IMR-90 (cell line): ENCODE results near the gene SLC9A9. TPM values are rescaled to one million over a fixed set of nuclear protein-coding genes. Genes with fewer than 3 reads are reported as not detected.

Source experiments
- ATAC-seq: fragments of 200-7000 bp; cut with Tn5 transposase; 2 replicates; pipeline ENCODE4 v1.9.1; 2020; ENCODE audit warnings: low read depth, mild to moderate bottlenecking, moderate library complexity
- BruUV-seq: library from RNA; stranded (reverse); fragments of 400-500 nt; replicated peaks from 2 replicates; lab custom pipeline; 2021; lab: Mats Ljungman, UMichigan
- CTCF ChIA-PET: fragments of 300-600 bp; formaldehyde crosslinking; extraction: SDS; loops from one replicate; lab custom pipeline; 2021; ENCODE audit warnings: antibody characterized with exemption; lab: Yijun Ruan, JAX
- POLR2A ChIA-PET: fragments of 300-600 bp; sonication (Branson Sonifier 250); formaldehyde crosslinking; loops from one replicate; lab custom pipeline; 2022; ENCODE audit warnings: antibody characterized with exemption; ENCODE audit not compliant: unreplicated experiment; lab: Charles Lee
- DNase-seq: peaks from one replicate; pipeline ENCODE4 v3.0.0; 2013
- H2AFZ ChIP-seq: replicated peaks from 2 replicates; pipeline ENCODE3; 2013; ENCODE audit warnings: low read length, mild to moderate bottlenecking; ENCODE audit not compliant: poor library complexity
- H2AK5ac ChIP-seq: 2 replicates; pipeline ENCODE4 v1.6.1; 2013; ENCODE audit warnings: low read depth, low read length, inconsistent platforms
- H2AK9ac ChIP-seq: replicated peaks from 2 replicates; pipeline ENCODE3; 2013; ENCODE audit warnings: mild to moderate bottlenecking, low read depth, low read length, moderate library complexity; ENCODE audit not compliant: poor library complexity
- H2BK120ac ChIP-seq: 2 replicates; pipeline ENCODE4 v1.6.1; 2013; ENCODE audit warnings: low read depth, low read length, inconsistent platforms
- H2BK15ac ChIP-seq: 3 replicates; pipeline ENCODE4 v1.6.1; 2013; ENCODE audit warnings: low read depth, low read length, inconsistent platforms
- H2BK20ac ChIP-seq: 2 replicates; pipeline ENCODE4 v1.6.1; 2013; ENCODE audit warnings: low read depth, mild to moderate bottlenecking, inconsistent platforms, low read length, moderate library complexity
- H2BK5ac ChIP-seq: 2 replicates; pipeline ENCODE4 v1.6.1; 2013; ENCODE audit warnings: mild to moderate bottlenecking, low read depth, low read length, inconsistent platforms; ENCODE audit not compliant: poor library complexity, severe bottlenecking
- H3K14ac ChIP-seq: replicated peaks from 2 replicates; pipeline ENCODE4 v1.6.1; 2013; ENCODE audit warnings: low read depth, low read length, inconsistent platforms
- H3K18ac ChIP-seq: 2 replicates; pipeline ENCODE4 v1.6.1; 2013; ENCODE audit warnings: low read depth, low read length, control low read depth
- H3K23ac ChIP-seq: 2 replicates; pipeline ENCODE4 v1.6.1; 2013; ENCODE audit warnings: low read depth, low read length, inconsistent platforms
- H3K27ac ChIP-seq: 2 replicates; pipeline ENCODE4 v1.5.1; 2013; ENCODE audit warnings: mild to moderate bottlenecking, control low read depth, low read length; ENCODE audit not compliant: insufficient read depth
- H3K27me3 ChIP-seq: 2 replicates; pipeline ENCODE4 v1.6.1; 2013; ENCODE audit warnings: low read length; ENCODE audit not compliant: control insufficient read depth, insufficient read depth
- H3K36me3 ChIP-seq: 2 replicates; pipeline ENCODE4 v1.6.1; 2013; ENCODE audit warnings: low read length, mixed read lengths; ENCODE audit not compliant: control insufficient read depth, insufficient read depth
- H3K4ac ChIP-seq: 2 replicates; pipeline ENCODE4 v1.6.1; 2013; ENCODE audit warnings: low read depth, low read length, inconsistent platforms
- H3K4me1 ChIP-seq: 2 replicates; pipeline ENCODE4 v1.6.1; 2013; ENCODE audit warnings: low read length, mixed read lengths; ENCODE audit not compliant: control insufficient read depth, insufficient read depth
- H3K4me2 ChIP-seq: 2 replicates; pipeline ENCODE4 v1.6.1; 2013; ENCODE audit warnings: low read depth, mild to moderate bottlenecking, control low read depth, low read length, moderate library complexity
- H3K4me3 ChIP-seq: 2 replicates; pipeline ENCODE4 v1.5.1; 2013; ENCODE audit warnings: low read depth, mild to moderate bottlenecking, control low read depth, low read length, moderate library complexity; ENCODE audit not compliant: insufficient read depth
- H3K56ac ChIP-seq: 2 replicates; pipeline ENCODE4 v1.6.1; 2013; ENCODE audit warnings: low read length, inconsistent platforms; ENCODE audit not compliant: insufficient read depth; ENCODE audit errors: extremely low read depth
- H3K79me1 ChIP-seq, 2 experiments: 2 replicates each; pipeline ENCODE4 v1.6.1; 2013; ENCODE audit warnings: low read length in 2 of 2, inconsistent platforms in 1 of 2, low read depth in 1 of 2
- H3K9ac ChIP-seq: 2 replicates; pipeline ENCODE4 v1.6.1; 2013; ENCODE audit warnings: low read depth, low read length, control low read depth
- H3K9me1 ChIP-seq: 2 replicates; pipeline ENCODE4 v1.6.1; 2013; ENCODE audit warnings: low read length, inconsistent platforms; ENCODE audit not compliant: insufficient read depth
- H3K9me3 ChIP-seq: 2 replicates; pipeline ENCODE4 v1.6.1; 2013; ENCODE audit warnings: low read length; ENCODE audit not compliant: control insufficient read depth, insufficient read depth
- H4K20me1 ChIP-seq: 2 replicates; pipeline ENCODE4 v1.6.1; 2013; ENCODE audit warnings: low read length, inconsistent platforms; ENCODE audit not compliant: insufficient read depth
- H4K5ac ChIP-seq: 2 replicates; pipeline ENCODE4 v1.6.1; 2013; ENCODE audit warnings: mild to moderate bottlenecking, low read depth, low read length, control low read depth
- H4K8ac ChIP-seq, 2 experiments: 2 replicates each; pipeline ENCODE4 v1.6.1; 2013; ENCODE audit warnings: low read depth in 2 of 2, low read length in 2 of 2, control low read depth in 1 of 2, inconsistent platforms in 1 of 2
- H4K91ac ChIP-seq: 2 replicates; pipeline ENCODE4 v1.6.1; 2013; ENCODE audit warnings: low read depth, low read length, inconsistent platforms; ENCODE audit not compliant: insufficient read depth
- CHD1 ChIP-seq: IDR thresholded peaks from 2 replicates; pipeline ENCODE4 v1.6.1; 2012; ENCODE audit warnings: low read depth, low read length, improper control_type of control experiment
- FOS ChIP-seq: fragments of 150-350 bp; IDR thresholded peaks from 2 replicates; pipeline ENCODE4 v1.6.1; 2016; ENCODE audit warnings: low read depth, low read length
- MAZ ChIP-seq: IDR thresholded peaks from 2 replicates; pipeline ENCODE4 v1.6.1; 2012; ENCODE audit warnings: low read depth, mild to moderate bottlenecking, low read length, improper control_type of control experiment, moderate library complexity, borderline replicate concordance
- MXI1 ChIP-seq: IDR thresholded peaks from 2 replicates; pipeline ENCODE4 v1.6.1; 2012; ENCODE audit warnings: low read depth, mild to moderate bottlenecking, low read length, moderate library complexity, borderline replicate concordance
- NFE2L2 ChIP-seq: fragments of 150-350 bp; IDR thresholded peaks from 2 replicates; pipeline ENCODE4 v1.6.1; 2016; ENCODE audit warnings: low read depth, mild to moderate bottlenecking, low read length
- POLR2A ChIP-seq: IDR thresholded peaks from 2 replicates; pipeline ENCODE4 v1.6.1; 2012; ENCODE audit warnings: mild to moderate bottlenecking, low read depth, low read length
- RAD21 ChIP-seq: IDR thresholded peaks from 2 replicates; pipeline ENCODE4 v1.6.1; 2012; ENCODE audit warnings: low read length, improper control_type of control experiment
- RCOR1 ChIP-seq: IDR thresholded peaks from 2 replicates; pipeline ENCODE4 v1.6.1; 2012; ENCODE audit warnings: mild to moderate bottlenecking, low read length, improper control_type of control experiment; ENCODE audit not compliant: insufficient replicate concordance
- RFX5 ChIP-seq: IDR thresholded peaks from 2 replicates; pipeline ENCODE4 v1.8.0; 2012; ENCODE audit warnings: low read depth, mild to moderate bottlenecking, low read length, moderate library complexity
- SMC3 ChIP-seq: fragments of 150-350 bp; IDR thresholded peaks from 2 replicates; pipeline ENCODE4 v1.6.1; 2016; ENCODE audit warnings: low read depth, mild to moderate bottlenecking, antibody characterized with exemption, low read length, moderate library complexity
- WGBS, 2 experiments: methylation state at CpG; one replicate each; pipeline versions ENCODE4 v1.1.5 to v1.1.7; 2013; ENCODE audit warnings: missing lambda C conversion rate in 2 of 2; ENCODE audit not compliant: insufficient read length in 1 of 2; ENCODE audit errors: extremely low coverage in 2 of 2; 5-methylcytosine and 5-hydroxymethylcytosine counted together
- dilution Hi-C: fragments of 300-500 bp; cut with HindIII; formaldehyde crosslinking; loops from one replicate; pipeline ENCODE4 v1.14.3; 2018; ENCODE audit warnings: low sequenced_read_pairs; ENCODE audit not compliant: unreplicated experiment
- in situ Hi-C: fragments of 300-500 bp; cut with MboI; formaldehyde crosslinking; loops from 3 replicates; pipeline ENCODE4 v1.14.3; 2019; ENCODE audit warnings: low sequenced_read_pairs, inconsistent platforms, mixed read lengths
- intact Hi-C: fragments of 100-400 bp; cut with micrococcal nuclease; formaldehyde crosslinking; loops from 2 replicates; pipeline ENCODE4 v1.10.0; 2022
- polyA plus RNA-seq, 3 experiments: library from polyadenylated mRNA; depleted of rRNA; stranded (reverse); fragments of >200 nt; gene quantifications; 2 replicates each; pipeline ENCODE4 v1.2.3, GENCODE V29; 2012; ENCODE audit warnings: low replicate concordance in 1 of 3
- total RNA-seq: library from RNA; depleted of rRNA; stranded (reverse); fragments of >200 nt; gene quantifications from 2 replicates; pipeline ENCODE4 v1.2.3, GENCODE V29; 2012
- TF ChIP-seq, protein P1 (sequence below): fragments of 150-350 bp; IDR thresholded peaks from 2 replicates; pipeline ENCODE4 v1.6.1; 2017; ENCODE audit warnings: mild to moderate bottlenecking, antibody characterized with exemption, low read length, low read depth
- TF ChIP-seq, protein P2 (sequence below): conservative IDR thresholded peaks from 2 replicates; pipeline ENCODE4 v1.5.1; 2012; ENCODE audit warnings: mild to moderate bottlenecking, low read depth, low read length, improper control_type of control experiment
- TF ChIP-seq, protein P3 (sequence below): fragments of 150-350 bp; IDR thresholded peaks from 2 replicates; pipeline ENCODE4 v1.6.1; 2016; ENCODE audit warnings: low read depth, mild to moderate bottlenecking, low read length, moderate library complexity, borderline replicate concordance

Gene SLC9A9
- total and polyA plus RNA-seq, 2 of the 4 experiments (the other 2 are of a cell fraction), result 1.4 to 2.3 TPM

GRCh38 chr3:143820466-143821221 is 27.6 kb downstream of the SLC9A9 start:
- intact Hi-C loops, result no loop called here

More at GRCh38 chr3:143820466-143821221, 27.6 kb downstream of the SLC9A9 start:
- Histone ChIP-seq H2BK120ac (no peak overlapping the region), H4K91ac (no peak overlapping the region), H2AK5ac (no peak overlapping the region), H3K4me2 (no peak overlapping the region), H3K23ac (no peak overlapping the region), H2AK9ac (no peak overlapping the region), H3K18ac (no peak overlapping the region), H3K4me3 (no peak overlapping the region), H3K79me1 (no peaks in the 10 kb centered on the region), H3K27me3 (no peaks in the 10 kb centered on the region), H3K9me1 (no peaks in the 10 kb centered on the region), H3K4ac (no peak overlapping the region), H4K5ac (no peak overlapping the region), H2BK5ac (no peak overlapping the region), H3K56ac (no peak overlapping the region), H3K9ac (no peak overlapping the region), H2BK20ac (no peak overlapping the region), H3K9me3 (no peaks in the 10 kb centered on the region), H3K27ac (no peak overlapping the region), H2BK15ac (no peak overlapping the region), H3K4me1 (no peaks in the 10 kb centered on the region), H3K36me3 (no peaks in the 10 kb centered on the region), H4K8ac (no peak overlapping the region), H2AFZ (no peak overlapping the region), H3K14ac (no peak overlapping the region), H4K20me1 (no peaks in the 10 kb centered on the region)
- in situ Hi-C loops (no loop called here), dilution Hi-C loops (no loop called here)
- CTCF ChIA-PET, result interaction anchor here (0.8 kb wide), 1 partner anchor 21 kb away, joined by 3 read pairs; no protein-coding TSS in a partner anchor
- BruUV-seq, result no TSS peak
- WGBS, 2 experiments, result no CpG with 5 or more reads among the region's 3 CpGs
- ATAC-seq (no peak), DNase-seq (no peak)
- TF ChIP-seq, protein P1, sequence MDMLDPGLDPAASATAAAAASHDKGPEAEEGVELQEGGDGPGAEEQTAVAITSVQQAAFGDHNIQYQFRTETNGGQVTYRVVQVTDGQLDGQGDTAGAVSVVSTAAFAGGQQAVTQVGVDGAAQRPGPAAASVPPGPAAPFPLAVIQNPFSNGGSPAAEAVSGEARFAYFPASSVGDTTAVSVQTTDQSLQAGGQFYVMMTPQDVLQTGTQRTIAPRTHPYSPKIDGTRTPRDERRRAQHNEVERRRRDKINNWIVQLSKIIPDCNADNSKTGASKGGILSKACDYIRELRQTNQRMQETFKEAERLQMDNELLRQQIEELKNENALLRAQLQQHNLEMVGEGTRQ, result no peak
- no peak for TF ChIP-seq RCOR1
- TF ChIP-seq, protein P2, sequence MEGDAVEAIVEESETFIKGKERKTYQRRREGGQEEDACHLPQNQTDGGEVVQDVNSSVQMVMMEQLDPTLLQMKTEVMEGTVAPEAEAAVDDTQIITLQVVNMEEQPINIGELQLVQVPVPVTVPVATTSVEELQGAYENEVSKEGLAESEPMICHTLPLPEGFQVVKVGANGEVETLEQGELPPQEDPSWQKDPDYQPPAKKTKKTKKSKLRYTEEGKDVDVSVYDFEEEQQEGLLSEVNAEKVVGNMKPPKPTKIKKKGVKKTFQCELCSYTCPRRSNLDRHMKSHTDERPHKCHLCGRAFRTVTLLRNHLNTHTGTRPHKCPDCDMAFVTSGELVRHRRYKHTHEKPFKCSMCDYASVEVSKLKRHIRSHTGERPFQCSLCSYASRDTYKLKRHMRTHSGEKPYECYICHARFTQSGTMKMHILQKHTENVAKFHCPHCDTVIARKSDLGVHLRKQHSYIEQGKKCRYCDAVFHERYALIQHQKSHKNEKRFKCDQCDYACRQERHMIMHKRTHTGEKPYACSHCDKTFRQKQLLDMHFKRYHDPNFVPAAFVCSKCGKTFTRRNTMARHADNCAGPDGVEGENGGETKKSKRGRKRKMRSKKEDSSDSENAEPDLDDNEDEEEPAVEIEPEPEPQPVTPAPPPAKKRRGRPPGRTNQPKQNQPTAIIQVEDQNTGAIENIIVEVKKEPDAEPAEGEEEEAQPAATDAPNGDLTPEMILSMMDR, result no peak
- TF ChIP-seq FOS, result no peak
- no peak for TF ChIP-seq RFX5
- no peak for TF ChIP-seq SMC3
- TF ChIP-seq POLR2A, result no peak
- TF ChIP-seq CHD1, result no peak
- no peak for TF ChIP-seq MAZ
- no peak for TF ChIP-seq MXI1
- TF ChIP-seq, protein P3, sequence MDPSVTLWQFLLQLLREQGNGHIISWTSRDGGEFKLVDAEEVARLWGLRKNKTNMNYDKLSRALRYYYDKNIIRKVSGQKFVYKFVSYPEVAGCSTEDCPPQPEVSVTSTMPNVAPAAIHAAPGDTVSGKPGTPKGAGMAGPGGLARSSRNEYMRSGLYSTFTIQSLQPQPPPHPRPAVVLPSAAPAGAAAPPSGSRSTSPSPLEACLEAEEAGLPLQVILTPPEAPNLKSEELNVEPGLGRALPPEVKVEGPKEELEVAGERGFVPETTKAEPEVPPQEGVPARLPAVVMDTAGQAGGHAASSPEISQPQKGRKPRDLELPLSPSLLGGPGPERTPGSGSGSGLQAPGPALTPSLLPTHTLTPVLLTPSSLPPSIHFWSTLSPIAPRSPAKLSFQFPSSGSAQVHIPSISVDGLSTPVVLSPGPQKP, result no peak
- TF ChIP-seq RAD21, result no peak
- TF ChIP-seq NFE2L2, result no peak
- POLR2A ChIA-PET, result no interaction called here
